NCI-H345 treated with DMSO at 0.1 percent for 48 hours (cell line): Measurements from ENCODE around the gene AZU1.
"Not testable (repeated sequence)": the region's sequence is repeated elsewhere in the genome, so short reads cannot be mapped to it uniquely, and the experiment has no call there.

Source experiments
- DNase-seq: peaks from one replicate; lab custom pipeline; 2025; ENCODE audit not compliant: unreplicated experiment; lab: John Stamatoyannopoulos, UW

The AZU1 gene

GRCh38 chr19:871446-872265 lies 44.0 kb downstream of the AZU1 start:
- no peak for DNase-seq

GRCh38 chr19:872266-872951 lies 44.8 kb downstream of the AZU1 start:
- no peak for DNase-seq

GRCh38 chr19:873084-873483 lies 45.4 kb downstream of the AZU1 start:
- no peak for DNase-seq

GRCh38 chr19:873561-874041 lies 46.0 kb downstream of the AZU1 start:
- DNase-seq: no peak

- DNase-seq: no peak
Measured at GRCh38 chr19:875265-875879, 47.7 kb downstream of the AZU1 start.

- no peak for DNase-seq
Measured at GRCh38 chr19:876089-876488, 48.5 kb downstream of the AZU1 start.

GRCh38 chr19:876780-877314 lies 49.2 kb downstream of the AZU1 start:
- DNase-seq: no peak

GRCh38 chr19:877992-878660 lies 50.5 kb downstream of the AZU1 start:
- DNase-seq: not testable (repeated sequence)

- DNase-seq: not testable (repeated sequence)
Measured at GRCh38 chr19:878751-879561, 51.3 kb downstream of the AZU1 start.

GRCh38 chr19:879711-880438 lies 52.2 kb downstream of the AZU1 start:
- DNase-seq: no peak
